SIG-M5 treated with dmso at 0.1 percent for 504 hours (cell line): ENCODE data around the gene SNN.
A peak's percentile ranks its signal among the peaks of the same experiment; 100 is the strongest.

Source experiments
- DNase-seq: peaks from one replicate; lab custom pipeline; 2025; ENCODE audit not compliant: unreplicated experiment; lab: John Stamatoyannopoulos, UW

Gene SNN

DNA sequence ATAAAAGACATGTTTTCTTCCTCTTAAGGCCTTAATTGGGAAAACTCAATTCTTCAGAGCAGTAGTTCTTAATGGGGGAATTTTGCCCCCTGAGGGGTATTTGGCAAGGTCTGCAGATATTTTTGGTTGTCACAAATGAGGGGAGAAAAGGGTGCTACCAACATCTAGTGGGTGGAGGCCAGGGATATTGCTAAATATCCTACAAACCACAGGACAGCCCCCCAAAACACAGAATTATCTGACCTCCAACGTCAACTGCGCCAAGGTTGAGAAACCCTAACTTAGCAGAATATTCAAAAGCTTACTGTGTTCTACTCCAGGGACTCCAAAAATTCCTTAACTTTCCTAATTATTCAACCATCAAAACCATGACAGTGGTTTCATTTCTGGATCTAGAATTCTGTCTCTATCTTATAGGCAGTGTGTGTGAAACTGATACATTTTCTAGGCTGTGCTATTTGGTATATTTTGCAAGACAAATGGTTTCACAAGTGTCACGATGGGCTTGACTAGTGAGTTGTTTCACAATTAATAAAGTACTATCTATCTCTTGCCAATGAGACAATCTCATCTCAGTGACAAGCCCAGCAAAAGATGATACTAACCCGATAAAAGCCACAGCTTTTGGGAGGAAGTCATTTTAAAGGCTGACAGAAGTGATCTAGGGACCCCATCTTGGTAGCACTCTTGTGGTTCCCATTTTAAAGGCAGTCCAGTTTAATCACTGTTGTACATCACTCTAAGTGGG, 59.7 kb downstream of the SNN start:
- peak; percentile 93 for DNase-seq
